GM12891 (cell line): ENCODE data around the gene ARHGAP26.

Source experiments
- POLR2A ChIP-seq: IDR thresholded peaks from 2 replicates; pipeline ENCODE4 v1.6.1; 2011; ENCODE audit warnings: low read depth, low read length, control low read depth
- POLR2AphosphoS5 ChIP-seq: IDR thresholded peaks from 2 replicates; pipeline ENCODE4 v1.6.1; 2011; ENCODE audit warnings: low read depth, low read length, control low read depth
- POU2F2 ChIP-seq: IDR thresholded peaks from 2 replicates; pipeline ENCODE4 v1.6.1; 2011; ENCODE audit warnings: low read depth, mild to moderate bottlenecking, control low read depth, low read length, moderate library complexity
- TAF1 ChIP-seq: IDR thresholded peaks from 2 replicates; pipeline ENCODE4 v1.6.1; 2011; ENCODE audit warnings: low read depth, low read length, control low read depth

GRCh38 chr5:143030349-143030748 is 260.2 kb downstream of the ARHGAP26 start:
- TF ChIP-seq POLR2AphosphoS5 = no peak
- no peak for TF ChIP-seq POLR2A
- TF ChIP-seq TAF1 = no peak
- TF ChIP-seq POU2F2 = no peak
